GM12865 (cell line): ENCODE results near the gene KLHDC3.

Experiments
- DNase-seq: peaks from one replicate; pipeline ENCODE4 v3.0.0; 2010; ENCODE audit warnings: low read depth
- H3K4me3 ChIP-seq: 2 replicates; pipeline ENCODE4 v1.5.1; 2011; ENCODE audit warnings: mild to moderate bottlenecking, low read depth, low read length, control low read depth
- TF ChIP-seq, protein P1 (sequence below): IDR thresholded peaks from 2 replicates; pipeline ENCODE4 v1.5.1; 2011; ENCODE audit warnings: low read length, control low read depth, low read depth, inconsistent platforms; ENCODE audit not compliant: insufficient read depth; ENCODE audit errors: missing control alignments

KLHDC3 gene

DNA sequence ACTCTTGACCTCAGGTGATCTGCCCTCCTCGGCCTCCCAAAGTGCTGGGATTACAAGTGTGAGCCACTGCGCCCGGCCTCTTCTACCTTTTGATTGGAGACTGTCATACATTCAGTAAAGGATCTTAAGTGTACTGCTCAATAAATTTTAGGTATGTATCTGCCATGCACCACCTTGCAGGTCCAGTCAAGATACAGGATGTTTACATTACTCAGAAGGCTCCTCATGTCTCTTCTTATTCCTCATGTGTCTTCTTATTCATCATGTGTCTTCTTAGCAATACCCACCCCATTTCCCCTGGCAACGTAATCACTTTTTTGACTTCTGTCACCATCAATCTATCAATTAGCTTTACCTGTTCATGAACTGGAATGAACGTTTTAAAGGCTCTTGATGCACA is 8.2 kb upstream of the KLHDC3 start:
- DNase-seq: no peak
- TF ChIP-seq, protein P1, sequence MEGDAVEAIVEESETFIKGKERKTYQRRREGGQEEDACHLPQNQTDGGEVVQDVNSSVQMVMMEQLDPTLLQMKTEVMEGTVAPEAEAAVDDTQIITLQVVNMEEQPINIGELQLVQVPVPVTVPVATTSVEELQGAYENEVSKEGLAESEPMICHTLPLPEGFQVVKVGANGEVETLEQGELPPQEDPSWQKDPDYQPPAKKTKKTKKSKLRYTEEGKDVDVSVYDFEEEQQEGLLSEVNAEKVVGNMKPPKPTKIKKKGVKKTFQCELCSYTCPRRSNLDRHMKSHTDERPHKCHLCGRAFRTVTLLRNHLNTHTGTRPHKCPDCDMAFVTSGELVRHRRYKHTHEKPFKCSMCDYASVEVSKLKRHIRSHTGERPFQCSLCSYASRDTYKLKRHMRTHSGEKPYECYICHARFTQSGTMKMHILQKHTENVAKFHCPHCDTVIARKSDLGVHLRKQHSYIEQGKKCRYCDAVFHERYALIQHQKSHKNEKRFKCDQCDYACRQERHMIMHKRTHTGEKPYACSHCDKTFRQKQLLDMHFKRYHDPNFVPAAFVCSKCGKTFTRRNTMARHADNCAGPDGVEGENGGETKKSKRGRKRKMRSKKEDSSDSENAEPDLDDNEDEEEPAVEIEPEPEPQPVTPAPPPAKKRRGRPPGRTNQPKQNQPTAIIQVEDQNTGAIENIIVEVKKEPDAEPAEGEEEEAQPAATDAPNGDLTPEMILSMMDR: no peak
- no peak overlapping the region for H3K4me3 ChIP-seq

DNA sequence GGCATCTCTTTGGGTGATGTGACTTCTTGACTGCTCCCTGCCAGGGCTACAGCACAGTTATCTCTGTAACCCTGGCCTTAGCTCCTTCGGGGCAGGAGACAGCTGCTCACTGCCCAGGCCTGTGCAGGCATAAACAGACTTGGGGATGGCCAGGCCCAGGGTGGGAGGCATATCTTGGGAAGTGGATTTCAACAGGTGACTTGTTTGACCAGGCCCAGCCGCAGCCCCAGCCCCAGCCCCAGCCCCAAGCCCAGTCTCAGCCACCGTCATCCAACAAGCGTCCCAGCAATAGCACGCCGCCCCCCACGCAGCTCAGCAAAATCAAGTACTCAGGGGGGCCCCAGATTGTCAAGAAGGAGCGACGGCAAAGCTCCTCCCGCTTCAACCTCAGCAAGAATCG is 7.8 kb upstream of the KLHDC3 start:
- H3K4me3 ChIP-seq: no peak overlapping the region
- TF ChIP-seq, protein P1: no peak
- no peak for DNase-seq

DNA sequence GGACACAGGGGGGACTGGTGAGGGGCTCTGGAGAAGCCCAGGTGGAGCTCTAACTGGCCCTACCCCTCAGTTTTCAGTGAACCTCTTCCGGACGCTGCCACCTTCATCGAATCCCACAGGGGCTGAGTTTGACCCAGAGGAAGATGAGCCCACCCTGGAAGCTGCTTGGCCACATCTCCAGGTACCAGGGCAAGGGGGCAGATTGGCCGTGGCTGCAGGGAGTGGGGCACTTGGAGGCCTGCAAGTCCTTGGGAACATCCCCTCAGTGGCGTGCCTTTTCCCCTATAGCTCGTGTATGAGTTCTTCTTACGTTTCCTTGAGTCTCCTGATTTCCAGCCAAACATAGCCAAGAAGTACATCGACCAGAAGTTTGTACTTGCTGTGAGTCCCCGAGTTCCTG is 6.9 kb upstream of the KLHDC3 start:
- TF ChIP-seq, protein P1: no peak
- no peak overlapping the region for H3K4me3 ChIP-seq
- no peak for DNase-seq

DNA sequence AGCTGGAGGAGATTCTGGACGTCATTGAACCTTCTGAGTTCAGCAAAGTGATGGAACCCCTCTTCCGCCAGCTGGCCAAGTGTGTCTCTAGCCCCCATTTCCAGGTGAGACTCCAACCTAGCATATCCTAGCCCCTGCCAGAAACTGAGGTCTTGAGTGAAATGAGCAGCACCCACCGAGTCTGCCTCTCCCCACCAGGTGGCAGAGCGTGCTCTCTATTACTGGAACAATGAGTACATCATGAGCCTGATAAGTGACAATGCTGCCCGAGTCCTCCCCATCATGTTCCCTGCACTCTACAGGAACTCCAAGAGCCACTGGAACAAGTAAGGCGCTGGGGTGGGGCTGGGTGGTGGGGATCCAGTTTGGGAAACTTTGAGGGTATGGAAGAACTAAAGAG is 4.9 kb upstream of the KLHDC3 start:
- DNase-seq: peak; percentile 57
- TF ChIP-seq, protein P1: peak; percentile 46
- H3K4me3 ChIP-seq: no peak overlapping the region

DNA sequence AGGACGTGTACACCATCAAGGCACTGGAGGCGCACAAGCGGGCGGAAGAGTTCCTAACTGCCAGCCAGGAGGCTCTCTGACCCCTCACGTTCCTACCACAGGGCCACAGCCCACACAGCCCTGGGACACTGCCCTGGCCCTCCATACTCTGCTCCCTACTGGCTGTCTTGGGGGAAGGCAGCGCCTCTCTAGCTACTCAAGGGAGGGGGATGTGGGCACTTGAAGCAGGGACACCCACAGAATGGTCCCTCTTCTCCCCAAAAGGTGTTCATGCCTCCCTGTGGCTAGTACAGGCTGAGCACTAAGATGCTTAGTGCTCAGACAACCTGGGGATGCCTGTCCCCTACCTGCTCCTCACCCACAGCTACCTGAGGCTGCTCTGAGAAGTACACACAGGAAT is 2.8 kb upstream of the KLHDC3 start:
- TF ChIP-seq, protein P1: no peak
- no peak for DNase-seq
- no peak overlapping the region for H3K4me3 ChIP-seq

DNA sequence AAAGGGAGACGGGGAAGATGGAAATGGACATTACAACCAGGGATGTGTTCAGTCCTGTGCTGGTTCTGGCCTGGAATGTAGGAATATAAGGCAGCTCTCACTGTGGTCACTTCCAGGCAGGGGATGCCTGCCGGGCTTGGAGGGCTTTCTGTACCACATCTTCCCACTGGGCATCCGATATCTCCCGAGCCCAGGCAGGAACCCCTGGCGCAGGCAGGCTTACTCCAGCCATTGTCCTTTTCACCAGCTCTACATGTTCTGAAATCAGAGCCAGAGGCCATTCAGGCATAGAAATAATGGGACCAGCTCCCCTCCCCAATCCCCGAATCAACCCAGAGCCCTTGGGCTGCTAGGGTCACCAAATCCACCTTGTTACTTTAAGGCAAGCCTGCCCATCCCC is 1.7 kb upstream of the KLHDC3 start:
- peak overlapping the region; percentile 94 for H3K4me3 ChIP-seq
- DNase-seq: no peak

DNA sequence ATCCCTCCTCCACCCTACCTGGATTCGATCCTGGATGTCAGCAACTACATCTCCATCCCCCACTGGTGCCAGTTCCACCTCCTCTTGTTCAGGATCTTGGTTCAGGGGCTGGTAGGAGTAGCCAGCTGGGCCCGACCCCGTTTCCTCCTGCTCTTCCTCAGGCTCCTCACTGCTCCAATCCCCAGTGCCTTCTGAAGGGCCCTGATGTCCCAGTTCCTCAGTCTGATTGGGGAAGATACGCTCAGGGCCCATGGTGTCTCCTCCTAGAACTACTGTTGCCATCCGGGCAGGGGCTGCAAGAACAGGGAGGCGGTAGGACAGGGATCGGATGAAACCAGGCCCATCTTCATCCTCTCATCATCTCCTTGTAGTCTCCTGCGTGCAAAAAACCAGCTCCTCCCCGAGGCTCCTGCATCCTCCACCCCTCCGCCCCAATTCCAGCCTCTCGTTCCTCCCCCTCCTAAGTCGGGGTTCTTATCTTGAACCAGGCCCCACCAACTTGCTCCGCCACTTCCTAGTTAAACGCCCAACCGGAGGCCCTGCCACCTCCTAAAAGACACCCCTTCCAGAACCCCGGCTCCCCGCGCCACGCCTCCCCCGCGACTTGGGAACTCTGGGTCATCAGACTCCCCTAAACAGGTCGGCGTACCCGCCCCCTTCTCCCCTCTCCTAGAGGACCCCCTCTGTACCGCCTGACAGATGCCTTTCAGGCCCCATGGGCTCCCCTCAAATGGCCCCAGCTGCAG is 779 bp upstream of the KLHDC3 start:
- no peak for DNase-seq
- peak overlapping the region; percentile 94 for H3K4me3 ChIP-seq
- TF ChIP-seq, protein P1: no peak

More for the DNA sequence above, 1.7 kb upstream of the KLHDC3 start:
- TF ChIP-seq, protein P1: no peak
